ENCODE data around the gene TRAP1.

TRAP1 gene

GRCh38 chr16:3713587-3714242, 3.6 kb downstream of the TRAP1 start:
- DNase-seq (ENCODE audit: low read depth in 2 of 2): no peak

DNA sequence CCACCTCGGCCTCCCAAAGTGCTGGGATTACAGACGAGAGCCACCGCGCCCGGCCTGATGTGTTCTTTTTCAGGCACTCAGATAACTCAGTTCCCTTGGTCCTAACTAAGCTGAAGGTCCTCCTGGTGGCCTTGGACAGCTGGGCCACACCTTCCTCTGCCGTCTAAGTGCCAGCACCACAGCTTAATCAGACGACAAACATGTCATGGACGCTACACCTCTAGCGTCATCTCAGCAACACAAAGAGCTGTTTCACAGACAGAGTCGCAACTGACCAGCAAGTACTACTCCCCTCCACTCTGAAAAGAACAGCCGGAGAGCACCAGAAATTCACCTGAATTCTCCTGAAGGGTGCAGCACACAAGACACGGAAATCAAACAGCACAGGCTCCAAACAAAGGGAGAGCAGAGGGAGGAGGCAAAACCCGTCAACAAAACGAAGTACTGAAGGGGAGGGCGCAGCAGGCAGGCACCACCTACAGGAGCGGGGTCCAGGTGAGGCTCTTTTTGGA, 4.4 kb downstream of the TRAP1 start:
- no peak for DNase-seq (ENCODE audit: low read depth in 2 of 2)

- no peak for DNase-seq (ENCODE audit: low read depth in 2 of 2)
Measured at GRCh38 chr16:3706253-3707012, 10.9 kb downstream of the TRAP1 start.

GRCh38 chr16:3702082-3702481, 15.2 kb downstream of the TRAP1 start:
- DNase-seq (ENCODE audit: low read depth in 2 of 2): no peak

DNA sequence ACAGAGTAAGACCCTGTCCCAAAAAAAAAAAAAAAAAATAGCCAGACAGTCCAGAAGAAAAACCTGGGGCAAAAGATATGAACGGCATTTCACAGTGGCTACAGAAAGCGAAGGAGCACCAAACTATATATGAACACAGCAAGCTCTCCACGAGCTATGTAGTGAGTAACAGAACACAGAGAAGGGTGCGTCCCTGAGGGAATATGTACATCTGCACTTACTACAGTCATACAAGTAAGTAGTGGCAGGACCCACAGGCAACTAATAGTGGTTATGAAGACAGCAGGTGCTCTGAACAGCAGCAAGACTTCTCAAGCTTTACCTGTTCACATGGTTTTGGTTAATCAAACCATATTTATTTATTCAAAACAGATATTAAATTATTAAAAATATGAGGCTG, 15.8 kb downstream of the TRAP1 start:
- DNase-seq (ENCODE audit: low read depth in 2 of 2): no peak

- no peak for DNase-seq (ENCODE audit: low read depth in 2 of 2)
Measured at GRCh38 chr16:3698941-3699340, 18.4 kb downstream of the TRAP1 start.

DNA sequence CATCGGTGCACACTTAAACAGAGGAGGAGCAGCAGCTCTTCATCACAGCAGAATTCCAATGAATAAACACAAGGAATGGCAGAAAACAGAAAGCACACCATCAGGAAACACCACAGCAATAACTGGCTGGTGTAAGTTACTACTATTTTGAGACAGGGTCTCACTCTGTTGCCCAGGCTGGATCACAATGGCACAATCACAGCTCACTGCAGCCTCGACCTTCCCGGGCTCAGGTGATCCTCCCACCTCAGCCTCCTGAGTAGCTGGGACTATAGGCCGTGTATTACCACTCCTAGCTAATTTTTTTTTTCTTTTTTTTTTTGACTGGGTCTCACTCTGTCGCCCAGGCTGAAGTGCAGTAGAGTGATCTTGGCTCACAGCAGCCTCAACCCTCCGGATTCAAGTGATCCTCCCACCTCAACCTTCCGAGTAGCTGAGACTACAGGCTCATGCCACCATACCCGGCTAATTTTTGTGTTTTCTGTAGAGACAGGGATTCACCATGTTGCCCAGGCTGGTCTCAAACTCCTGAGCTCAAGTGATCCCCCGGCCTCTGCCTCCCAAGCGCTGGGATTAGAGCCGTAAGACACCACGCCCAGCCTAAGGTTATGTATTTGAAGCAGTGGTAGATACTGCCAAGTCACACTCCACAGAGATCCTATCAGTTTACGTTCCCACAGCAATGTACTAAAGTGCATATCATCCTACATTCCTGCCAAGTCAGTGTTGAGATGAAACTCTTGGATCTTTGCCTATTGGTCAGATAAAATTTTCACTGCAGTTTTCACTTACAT, 20.7 kb downstream of the TRAP1 start:
- no peak for DNase-seq (ENCODE audit: low read depth in 2 of 2)

DNA sequence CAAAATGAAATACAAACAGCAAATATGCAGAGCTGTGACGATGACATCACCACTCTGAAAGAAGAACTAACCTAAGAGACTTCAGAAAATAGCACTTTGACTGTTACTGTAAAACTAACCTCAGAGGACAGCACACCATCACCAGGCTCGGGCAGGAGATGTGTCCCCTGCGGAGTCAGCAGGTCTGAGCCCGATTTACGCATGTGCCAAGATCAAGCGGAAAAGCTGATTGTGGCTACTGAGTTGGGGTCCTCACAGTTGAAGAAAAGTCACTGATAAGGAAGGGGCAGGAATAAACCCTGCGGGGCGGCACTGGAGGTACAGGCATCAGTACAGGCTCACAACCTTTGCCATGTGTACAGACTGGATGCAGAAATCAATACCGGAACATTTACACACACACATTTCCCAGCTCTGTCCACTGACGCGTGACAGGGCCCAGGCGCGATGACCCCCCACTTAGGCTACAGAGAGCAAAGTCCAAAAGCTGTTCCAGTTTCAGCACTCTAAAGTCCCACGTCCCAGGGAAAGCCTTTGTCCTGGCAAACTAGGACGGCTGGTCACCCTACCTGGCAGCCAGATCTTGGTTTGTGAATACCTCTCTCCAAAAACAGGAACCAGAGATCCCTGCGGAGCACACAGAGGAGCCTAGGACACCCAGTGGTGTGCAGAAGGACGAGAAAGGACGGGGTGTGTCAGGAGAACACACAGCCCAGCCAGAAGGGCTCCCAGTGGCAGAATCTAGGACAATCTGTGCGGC, 21.5 kb downstream of the TRAP1 start:
- DNase-seq (ENCODE audit: low read depth in 2 of 2): no peak

DNA sequence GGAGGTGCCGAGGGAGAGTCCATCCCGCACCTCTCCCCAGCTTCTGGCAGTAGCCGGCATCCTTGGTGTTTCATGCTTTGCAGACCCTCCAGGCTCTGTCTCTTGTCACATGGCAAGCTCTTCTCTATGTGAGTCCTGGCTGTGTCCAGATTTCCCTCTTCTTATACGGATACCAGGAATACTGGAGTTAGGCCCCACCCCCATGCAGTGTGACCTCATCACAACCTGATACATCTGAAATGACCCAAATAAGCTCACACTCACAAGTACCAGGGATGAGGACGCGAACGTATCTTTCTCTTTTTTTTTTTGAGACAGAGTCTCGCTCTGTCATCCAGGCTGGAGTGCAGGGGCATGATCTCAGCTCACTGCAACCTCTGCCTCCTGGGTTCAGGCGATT, 23.3 kb downstream of the TRAP1 start:
- no peak for DNase-seq (ENCODE audit: low read depth in 2 of 2)

- no peak for DNase-seq (ENCODE audit: low read depth in 2 of 2)
Measured at GRCh38 chr16:3691761-3692160, 25.6 kb downstream of the TRAP1 start.

- DNase-seq (ENCODE audit: low read depth in 2 of 2): no peak
Measured at GRCh38 chr16:3690980-3691720, 26.2 kb downstream of the TRAP1 start.

- peak; percentile 68 to 75 for DNase-seq (ENCODE audit: low read depth in 2 of 2)
Measured at GRCh38 chr16:3690470-3690928, 26.8 kb downstream of the TRAP1 start.

GRCh38 chr16:3689731-3690130, 27.6 kb downstream of the TRAP1 start:
- DNase-seq (ENCODE audit: low read depth in 2 of 2): no peak

GRCh38 chr16:3687792-3688191, 29.5 kb downstream of the TRAP1 start:
- no peak for DNase-seq (ENCODE audit: low read depth in 2 of 2)

DNA sequence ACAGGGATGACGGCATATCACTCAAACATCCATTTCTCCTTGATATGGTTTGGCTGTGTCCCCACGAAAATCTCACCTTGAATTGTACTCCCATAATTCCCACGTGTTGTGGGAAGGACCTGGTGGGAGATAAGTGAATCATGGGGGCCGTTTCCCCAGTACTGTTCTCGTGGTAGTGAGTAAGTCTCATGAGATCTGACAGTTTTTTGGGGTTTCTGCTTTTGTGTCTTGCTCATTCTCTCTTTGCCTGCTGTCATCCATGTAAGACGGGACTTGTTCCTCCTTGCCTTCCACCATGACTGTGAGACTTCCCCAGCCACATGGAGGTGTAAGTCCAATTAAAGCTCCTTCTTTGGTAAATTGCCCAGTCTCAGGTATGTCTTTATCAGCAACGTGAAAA, 30.3 kb downstream of the TRAP1 start:
- DNase-seq (ENCODE audit: low read depth in 2 of 2): no peak

GRCh38 chr16:3681206-3681605, 36.1 kb downstream of the TRAP1 start:
- no peak for DNase-seq (ENCODE audit: low read depth in 2 of 2)

DNA sequence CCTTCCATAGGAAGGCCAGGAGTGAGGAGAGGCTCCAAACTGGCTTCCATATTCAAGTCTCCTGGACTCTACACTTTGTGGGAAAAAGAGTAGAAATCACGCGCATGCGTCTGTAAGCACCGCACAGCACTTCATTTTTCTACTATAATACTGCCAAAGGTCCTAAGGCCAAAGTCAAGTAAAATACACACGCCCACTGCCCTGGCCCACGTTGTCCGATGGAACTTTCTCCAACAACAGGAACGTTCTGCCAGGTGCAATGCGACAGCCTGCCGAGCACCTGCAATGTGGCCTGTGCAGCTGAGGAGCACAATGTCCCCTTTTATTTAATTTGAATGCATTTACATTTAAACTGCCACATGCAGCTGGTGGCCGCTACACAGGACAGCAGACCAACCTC, 39.3 kb downstream of the TRAP1 start:
- no peak for DNase-seq (ENCODE audit: low read depth in 2 of 2)

GRCh38 chr16:3675601-3676130, 41.7 kb downstream of the TRAP1 start:
- DNase-seq (ENCODE audit: low read depth in 2 of 2): no peak

GRCh38 chr16:3674513-3675295, 42.6 kb downstream of the TRAP1 start:
- no peak for DNase-seq (ENCODE audit: low read depth in 2 of 2)
